Measurements from ENCODE around the gene NKX2-3. TPM values are rescaled to one million over a fixed set of nuclear protein-coding genes. Genes with fewer than 3 reads are reported as not detected.

NKX2-3 gene
- total RNA-seq, 1 donor from 2014 or later: not detected

- TF ChIP-seq CTCF (IDR thresholded peaks at IDR 0.05) (no peak), EZH2 (IDR thresholded peaks at IDR 0.05) (no peak)
- Histone ChIP-seq H4K20me1 (ENCODE audit: low read depth) (no peaks in the 10 kb centered on the region), H3K4me3 (no peak overlapping the region), H3K9me3 (ENCODE audit: low read depth) (no peaks in the 10 kb centered on the region), H3K4me2 (no peak overlapping the region), H3K27me3 (peaks cover 6% of the 10 kb centered on the region), H3K36me3 (no peaks in the 10 kb centered on the region), H3K79me2 (ENCODE audit: low read depth) (no peaks in the 10 kb centered on the region), H2AFZ (replicated peaks) (no peak overlapping the region), H3F3A (ENCODE audit: low read depth) (peaks cover 15% of the 10 kb centered on the region), H3K9ac (no peak overlapping the region), H3K4me1 (peaks cover 15% of the 10 kb centered on the region), H3K27ac (no peak overlapping the region)
- Mint-ChIP-seq H3K36me3 (no peaks in the 10 kb centered on the region), H3K4me1 (peaks cover 12% of the 10 kb centered on the region), H3K4me3 (no peak overlapping the region), H3K27me3 (ENCODE audit: insufficient read depth, low read depth) (peaks cover 13% of the 10 kb centered on the region), H3K9me3 (no peaks in the 10 kb centered on the region), H3K27ac (no peak overlapping the region)
- DNase-seq (ENCODE audit: low spot score): no peak
Measured at GRCh38 chr10:99562631-99563030, 29.9 kb downstream of the NKX2-3 start.

- Histone ChIP-seq H3K4me2 (no peak overlapping the region), H4K20me1 (ENCODE audit: low read depth) (no peaks in the 10 kb centered on the region), H2AFZ (replicated peaks) (no peak overlapping the region), H3F3A (ENCODE audit: low read depth) (peaks cover 15% of the 10 kb centered on the region), H3K9ac (no peak overlapping the region), H3K4me3 (no peak overlapping the region), H3K79me2 (ENCODE audit: low read depth) (no peaks in the 10 kb centered on the region), H3K36me3 (no peaks in the 10 kb centered on the region), H3K9me3 (ENCODE audit: low read depth) (no peaks in the 10 kb centered on the region), H3K27me3 (no peaks in the 10 kb centered on the region), H3K27ac (no peak overlapping the region), H3K4me1 (peaks cover 15% of the 10 kb centered on the region)
- Mint-ChIP-seq H3K36me3 (no peaks in the 10 kb centered on the region), H3K9me3 (no peaks in the 10 kb centered on the region), H3K4me3 (no peak overlapping the region), H3K27ac (no peak overlapping the region), H3K4me1 (peaks cover 12% of the 10 kb centered on the region), H3K27me3 (ENCODE audit: insufficient read depth, low read depth) (peaks cover 17% of the 10 kb centered on the region)
- DNase-seq (ENCODE audit: low spot score): no peak
- TF ChIP-seq CTCF (IDR thresholded peaks at IDR 0.05) (no peak), EZH2phosphoT487 (IDR thresholded peaks at IDR 0.05) (no peak), EZH2 (IDR thresholded peaks at IDR 0.05) (no peak)
Measured at GRCh38 chr10:99564361-99564760, 31.6 kb downstream of the NKX2-3 start.

GRCh38 chr10:99565166-99565565 lies 32.4 kb downstream of the NKX2-3 start:
- no peaks in the 10 kb centered on the region for H3K9me3 ChIP-seq (ENCODE audit: low read depth)
- no peak overlapping the region for H3K9ac ChIP-seq
- no peak for DNase-seq (ENCODE audit: low spot score)
- H3K27me3 ChIP-seq: no peaks in the 10 kb centered on the region
- H3F3A ChIP-seq (ENCODE audit: low read depth): peaks cover 15% of the 10 kb centered on the region
- no peak overlapping the region for H2AFZ ChIP-seq (replicated peaks)
- no peaks in the 10 kb centered on the region for H4K20me1 ChIP-seq (ENCODE audit: low read depth)
- H3K4me1 ChIP-seq: peaks cover 15% of the 10 kb centered on the region
- no peak overlapping the region for H3K4me3 Mint-ChIP-seq
- H3K4me2 ChIP-seq: no peak overlapping the region
- H3K27ac ChIP-seq: no peak overlapping the region
- TF ChIP-seq EZH2 (IDR thresholded peaks at IDR 0.05): no peak
- no peak for TF ChIP-seq EZH2phosphoT487 (IDR thresholded peaks at IDR 0.05)
- TF ChIP-seq CTCF (IDR thresholded peaks at IDR 0.05): no peak
- H3K79me2 ChIP-seq (ENCODE audit: low read depth): no peaks in the 10 kb centered on the region
- no peaks in the 10 kb centered on the region for H3K9me3 Mint-ChIP-seq
- no peak overlapping the region for H3K4me3 ChIP-seq
- H3K27me3 Mint-ChIP-seq (ENCODE audit: insufficient read depth, low read depth): peaks cover 13% of the 10 kb centered on the region
- H3K4me1 Mint-ChIP-seq: peaks cover 12% of the 10 kb centered on the region
- no peaks in the 10 kb centered on the region for H3K36me3 ChIP-seq
- no peak overlapping the region for H3K27ac Mint-ChIP-seq
- H3K36me3 Mint-ChIP-seq: no peaks in the 10 kb centered on the region
